Liver (tissue), 9 donors: ENCODE data around the gene TNXB. TPM values are rescaled to one million over a fixed set of nuclear protein-coding genes. Genes with fewer than 3 reads are reported as not detected.

ENCODE experiments used
- DNase-seq: peaks from one replicate; pipeline ENCODE4 v3.0.0-alpha.2; 2017; ENCODE audit warnings: low spot score
- H3K27ac ChIP-seq, 2 donors: one replicate each; pipeline ENCODE4 v1.7.0; 2013; ENCODE audit warnings: inconsistent platforms in 2 of 2, low read length in 2 of 2, control low read depth in 1 of 2, low read depth in 1 of 2, mild to moderate bottlenecking in 1 of 2
- H3K27me3 ChIP-seq, 4 donors: one replicate each; pipeline versions ENCODE4 v1.6.1 to v1.7.0; 2013; ENCODE audit warnings: low read length in 3 of 4, inconsistent platforms in 1 of 4, mild to moderate bottlenecking in 1 of 4, moderate library complexity in 1 of 4; ENCODE audit not compliant: control insufficient read depth in 4 of 4, insufficient read depth in 4 of 4
- H3K36me3 ChIP-seq, 4 donors: one replicate each; pipeline versions ENCODE4 v1.6.1 to v1.7.0; 2013; ENCODE audit warnings: low read length in 3 of 4, mild to moderate bottlenecking in 3 of 4, low read depth in 1 of 4, moderate library complexity in 1 of 4; ENCODE audit not compliant: control insufficient read depth in 4 of 4, insufficient read depth in 3 of 4
- H3K4me1 ChIP-seq, 4 donors: one replicate each; pipeline versions ENCODE4 v1.6.1 to v1.7.0; 2013; ENCODE audit warnings: low read length in 3 of 4, mild to moderate bottlenecking in 3 of 4, moderate library complexity in 1 of 4; ENCODE audit not compliant: control insufficient read depth in 4 of 4, insufficient read depth in 4 of 4
- H3K4me3 ChIP-seq, 3 donors: one replicate each; pipeline versions ENCODE4 v1.6.1 to v1.7.0; 2013; ENCODE audit warnings: low read length in 3 of 3, control low read depth in 1 of 3, low read depth in 1 of 3, mild to moderate bottlenecking in 1 of 3
- H3K9ac ChIP-seq, 2 donors: one replicate each; pipeline ENCODE4 v1.7.0; 2013; ENCODE audit warnings: low read length in 2 of 2, mild to moderate bottlenecking in 2 of 2, moderate library complexity in 2 of 2, control low read depth in 1 of 2, low read depth in 1 of 2
- H3K9me3 ChIP-seq, 4 donors: one replicate each; pipeline versions ENCODE4 v1.6.1 to v1.7.0; 2013; ENCODE audit warnings: low read length in 3 of 4; ENCODE audit not compliant: control insufficient read depth in 4 of 4
- ATF3 ChIP-seq: IDR thresholded peaks from 2 replicates; pipeline ENCODE4 v1.6.1; 2016; ENCODE audit warnings: antibody characterized with exemption
- FOXA1 ChIP-seq: IDR thresholded peaks from 2 replicates; pipeline ENCODE4 v1.6.1; 2016; ENCODE audit warnings: antibody characterized with exemption
- FOXA2 ChIP-seq: IDR thresholded peaks from 2 replicates; pipeline ENCODE4 v1.6.1; 2016; ENCODE audit warnings: antibody characterized with exemption
- GABPA ChIP-seq, 2 donors: IDR thresholded peaks in 1 of 2; conservative IDR thresholded peaks in 1 of 2; 2 replicates each; pipeline ENCODE4 v1.6.1; 2016; ENCODE audit warnings: antibody characterized with exemption in 2 of 2, mild to moderate bottlenecking in 1 of 2, moderate library complexity in 1 of 2
- HNF4A ChIP-seq, 2 donors: conservative IDR thresholded peaks; 2 replicates each; pipeline ENCODE4 v1.6.1; 2016; ENCODE audit warnings: antibody characterized with exemption in 2 of 2, mild to moderate bottlenecking in 2 of 2
- MAX ChIP-seq: IDR thresholded peaks from 2 replicates; pipeline ENCODE4 v1.6.1; 2016; ENCODE audit warnings: antibody characterized with exemption
- NR2F2 ChIP-seq: IDR thresholded peaks from 2 replicates; pipeline ENCODE4 v1.6.1; 2016; ENCODE audit warnings: antibody characterized with exemption
- RAD21 ChIP-seq, 2 donors: IDR thresholded peaks; 2 replicates each; pipeline ENCODE4 v1.6.1; 2016; ENCODE audit warnings: antibody characterized with exemption in 2 of 2, mild to moderate bottlenecking in 2 of 2
- REST ChIP-seq: IDR thresholded peaks from 2 replicates; pipeline ENCODE4 v1.6.1; 2016; ENCODE audit warnings: antibody characterized with exemption, mild to moderate bottlenecking
- ZBTB33 ChIP-seq: IDR thresholded peaks from 2 replicates; pipeline ENCODE4 v1.6.1; 2016; ENCODE audit warnings: antibody characterized with exemption
- WGBS: extraction: QIAGEN DNeasy Blood & Tissue Kit; methylation state at CpG from one replicate; pipeline ENCODE4 v1.1.7; 2013; 5-methylcytosine and 5-hydroxymethylcytosine counted together
- polyA plus RNA-seq, 2 donors: library from polyadenylated mRNA; stranded (reverse) in 1 of 2; unstranded in 1 of 2; fragments of 200-250 nt in 1 of 2; fragments of >200 nt in 1 of 2; fragmentation: Nextera tagmentation in 1 of 2; extraction: Ambion mirVana in 1 of 2; gene quantifications; one replicate each; pipeline versions ENCODE4 v1.2.1 to v1.2.3, GENCODE V29; 2013 to 2015
- total RNA-seq, 2 donors: library from RNA; depleted of rRNA; stranded (reverse); fragments of >200 nt; gene quantifications; one replicate each; pipeline ENCODE4 v1.2.3, GENCODE V29; 2014
- donor health status: healthy.
- donor health status: healthy.
- donor health status: healthy.
- donor health status: healthy.
- donor health status: healthy.

Gene TNXB
- total and polyA plus RNA-seq, 4 donors, result 3.0 to 17.1 (median 5.6) TPM

- no peak for TF ChIP-seq REST
These were observed 19.9 kb downstream of the TNXB start (continued) for GRCh38 chr6:32089082-32089828.

- no peak overlapping the region for H3K9ac ChIP-seq
- 94% methylated on average over 14 of the region's 14 CpGs for WGBS
- no peak for DNase-seq
- H3K27ac ChIP-seq, result no peak overlapping the region
- H3K9me3 ChIP-seq, result no peaks in the 10 kb centered on the region
- no peak overlapping the region for H3K4me3 ChIP-seq
- no peaks in the 10 kb centered on the region for H3K36me3 ChIP-seq
- peaks cover 0 to 3% (median 0%) of the 10 kb centered on the region in 4 donors for H3K27me3 ChIP-seq
- no peak for TF ChIP-seq MAX
- TF ChIP-seq GABPA (IDR thresholded peaks at IDR 0.05 in 1 of 2, conservative IDR thresholded peaks at IDR 0.05 in 1 of 2), result no peak
- TF ChIP-seq RAD21 (IDR thresholded peaks at IDR 0.05), result no peak
- no peak for TF ChIP-seq FOXA1
- TF ChIP-seq HNF4A (conservative IDR thresholded peaks at IDR 0.05), result no peak
- TF ChIP-seq FOXA2, result no peak
- TF ChIP-seq NR2F2, result no peak
- no peak for TF ChIP-seq ATF3
- no peak for TF ChIP-seq REST
- TF ChIP-seq ZBTB33, result no peak
- H3K4me1 ChIP-seq, result peaks cover 0 to 8% (median 2%) of the 10 kb centered on the region in 4 donors
These were observed 20.6 kb downstream of the TNXB start for GRCh38 chr6:32088487-32089049.
